Kidney (tissue), 14 donors: ENCODE results near the gene SMAD7. TPM values are rescaled to one million over a fixed set of nuclear protein-coding genes. Genes with fewer than 3 reads are reported as not detected.
A peak's percentile ranks its signal among the peaks of the same experiment; 100 is the strongest.

Experiments used
- DNase-seq, 5 donors: peaks; one replicate each; pipeline ENCODE4 v3.0.0-alpha.2; 2013 to 2020
- FAIRE-seq: peaks from 2 replicates; lab custom pipeline; 2012; peaks lifted over from hg19 to GRCh38; lab: Jason Lieb, UNC
- H3K27ac ChIP-seq, 2 donors: one replicate each; pipeline ENCODE4 v1.7.0; 2013; ENCODE audit warnings: low read depth in 2 of 2, low read length in 2 of 2, inconsistent platforms in 1 of 2
- H3K27me3 ChIP-seq: one replicate; pipeline ENCODE4 v1.7.1; 2013; ENCODE audit warnings: low read length, inconsistent platforms; ENCODE audit not compliant: control insufficient read depth, insufficient read depth
- H3K36me3 ChIP-seq, 3 donors: one replicate each; pipeline versions ENCODE4 v1.7.0 to v1.7.1; 2013; ENCODE audit warnings: low read length in 3 of 3, control low read depth in 1 of 3, inconsistent platforms in 1 of 3; ENCODE audit not compliant: insufficient read depth in 3 of 3, control insufficient read depth in 2 of 3
- H3K4me1 ChIP-seq, 3 donors: one replicate each; pipeline versions ENCODE4 v1.7.0 to v1.7.1; 2013; ENCODE audit warnings: low read length in 3 of 3, inconsistent platforms in 1 of 3, low read depth in 1 of 3; ENCODE audit not compliant: control insufficient read depth in 2 of 3, insufficient read depth in 2 of 3
- H3K4me3 ChIP-seq, 3 donors: one replicate each; pipeline versions ENCODE4 v1.7.0 to v1.8.1; 2013; ENCODE audit warnings: low read length in 3 of 3, control low read depth in 1 of 3, inconsistent platforms in 1 of 3
- H3K9ac ChIP-seq, 3 donors: one replicate each; pipeline versions ENCODE4 v1.7.0 to v1.7.1; 2013; ENCODE audit warnings: low read length in 3 of 3, control low read depth in 1 of 3, inconsistent platforms in 1 of 3
- H3K9me3 ChIP-seq, 3 donors: one replicate each; pipeline versions ENCODE4 v1.7.0 to v1.7.1; 2013; ENCODE audit warnings: low read length in 3 of 3, control low read depth in 1 of 3, inconsistent platforms in 1 of 3; ENCODE audit not compliant: control insufficient read depth in 2 of 3, insufficient read depth in 1 of 3
- intact Hi-C: fragments of 100-400 bp; cut with DNase I; formaldehyde crosslinking; loops from one replicate; pipeline ENCODE4 v1.11.1; 2022
- polyA plus RNA-seq: library from polyadenylated mRNA; stranded (reverse); fragments of 350-450 nt; fragmentation: Illumina TruSeq; extraction: RNeasy Lipid Tissue Mini Kit (QIAGEN cat#74804); gene quantifications from one replicate; pipeline ENCODE4 v1.2.3, GENCODE V29; 2014; ENCODE audit warnings: low read depth, low replicate concordance; ENCODE audit not compliant: insufficient read depth
- total RNA-seq: library from RNA; stranded (reverse); fragmentation: NEBNext Ultra II Directional; extraction: Animal tissue kit (Norgen Biotek cat#: 25700); gene quantifications from one replicate; pipeline ENCODE4 v1.2.1, GENCODE V29; 2021
- TF ChIP-seq, protein P1 (sequence below): IDR thresholded peaks from 3 replicates; pipeline ENCODE4 v1.5.1; 2012; ENCODE audit warnings: mild to moderate bottlenecking, moderate library complexity, borderline replicate concordance; ENCODE audit not compliant: insufficient read depth; ENCODE audit errors: extremely low read depth
- donor health status: control.
- donor health status: control.
- donor health status: control.
- donor health status: control.
- donor health status: control.
- donor health status: DM: yes; HTN: yes; CAD: no.
- donor health status: Normal renal cell carcinoma (clear cell type).

SMAD7 gene
- total and polyA plus RNA-seq, 2 donors from 2014 or later = 17.3 to 32.6 TPM

DNA sequence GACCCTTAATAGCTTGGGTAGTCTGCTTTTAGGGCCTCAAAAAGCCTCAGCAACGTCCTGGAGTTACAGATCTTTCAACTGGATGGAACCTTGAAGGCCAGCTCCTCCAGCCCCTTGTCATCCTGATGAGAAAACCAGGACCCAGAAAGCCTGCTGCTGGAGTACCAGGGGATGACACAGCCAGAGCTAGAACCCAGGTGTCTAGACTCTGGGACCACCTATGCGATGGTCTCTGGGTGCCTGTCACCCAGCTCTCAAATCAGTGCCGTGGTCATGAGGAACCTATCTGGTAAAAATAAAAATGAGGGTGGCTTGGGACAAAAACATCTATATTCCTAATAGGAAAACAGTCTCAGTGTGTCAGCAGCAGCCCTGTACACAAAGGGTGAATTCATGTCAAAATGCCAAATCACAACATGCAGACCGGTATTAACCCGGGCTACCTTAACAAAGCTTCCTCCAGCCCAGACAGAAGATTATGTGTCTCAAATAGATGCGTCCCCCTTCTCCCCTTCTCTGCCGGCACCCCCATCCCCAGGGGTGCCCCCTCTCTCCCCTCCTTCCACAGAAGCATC lies 28.5 kb downstream of the SMAD7 start:
- no peaks in the 10 kb centered on the region for H3K9me3 ChIP-seq
- no peak overlapping the region for H3K9ac ChIP-seq
- peak in 4 of 5 donors; percentile 4 to 37 (median 20) for DNase-seq
- intact Hi-C loops = no loop called here
- FAIRE-seq = no peak
- H3K4me3 ChIP-seq = peak overlapping the region in 1 of 3 donors; percentile 27
- peaks cover 17 to 54% (median 52%) of the 10 kb centered on the region in 3 donors for H3K4me1 ChIP-seq
- peak overlapping the region in 1 of 2 donors; percentile 62 for H3K27ac ChIP-seq
- no peaks in the 10 kb centered on the region for H3K27me3 ChIP-seq
- TF ChIP-seq, protein P1, sequence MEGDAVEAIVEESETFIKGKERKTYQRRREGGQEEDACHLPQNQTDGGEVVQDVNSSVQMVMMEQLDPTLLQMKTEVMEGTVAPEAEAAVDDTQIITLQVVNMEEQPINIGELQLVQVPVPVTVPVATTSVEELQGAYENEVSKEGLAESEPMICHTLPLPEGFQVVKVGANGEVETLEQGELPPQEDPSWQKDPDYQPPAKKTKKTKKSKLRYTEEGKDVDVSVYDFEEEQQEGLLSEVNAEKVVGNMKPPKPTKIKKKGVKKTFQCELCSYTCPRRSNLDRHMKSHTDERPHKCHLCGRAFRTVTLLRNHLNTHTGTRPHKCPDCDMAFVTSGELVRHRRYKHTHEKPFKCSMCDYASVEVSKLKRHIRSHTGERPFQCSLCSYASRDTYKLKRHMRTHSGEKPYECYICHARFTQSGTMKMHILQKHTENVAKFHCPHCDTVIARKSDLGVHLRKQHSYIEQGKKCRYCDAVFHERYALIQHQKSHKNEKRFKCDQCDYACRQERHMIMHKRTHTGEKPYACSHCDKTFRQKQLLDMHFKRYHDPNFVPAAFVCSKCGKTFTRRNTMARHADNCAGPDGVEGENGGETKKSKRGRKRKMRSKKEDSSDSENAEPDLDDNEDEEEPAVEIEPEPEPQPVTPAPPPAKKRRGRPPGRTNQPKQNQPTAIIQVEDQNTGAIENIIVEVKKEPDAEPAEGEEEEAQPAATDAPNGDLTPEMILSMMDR = no peak
- H3K36me3 ChIP-seq = peaks cover 2 to 16% (median 9%) of the 10 kb centered on the region in 3 donors

DNA sequence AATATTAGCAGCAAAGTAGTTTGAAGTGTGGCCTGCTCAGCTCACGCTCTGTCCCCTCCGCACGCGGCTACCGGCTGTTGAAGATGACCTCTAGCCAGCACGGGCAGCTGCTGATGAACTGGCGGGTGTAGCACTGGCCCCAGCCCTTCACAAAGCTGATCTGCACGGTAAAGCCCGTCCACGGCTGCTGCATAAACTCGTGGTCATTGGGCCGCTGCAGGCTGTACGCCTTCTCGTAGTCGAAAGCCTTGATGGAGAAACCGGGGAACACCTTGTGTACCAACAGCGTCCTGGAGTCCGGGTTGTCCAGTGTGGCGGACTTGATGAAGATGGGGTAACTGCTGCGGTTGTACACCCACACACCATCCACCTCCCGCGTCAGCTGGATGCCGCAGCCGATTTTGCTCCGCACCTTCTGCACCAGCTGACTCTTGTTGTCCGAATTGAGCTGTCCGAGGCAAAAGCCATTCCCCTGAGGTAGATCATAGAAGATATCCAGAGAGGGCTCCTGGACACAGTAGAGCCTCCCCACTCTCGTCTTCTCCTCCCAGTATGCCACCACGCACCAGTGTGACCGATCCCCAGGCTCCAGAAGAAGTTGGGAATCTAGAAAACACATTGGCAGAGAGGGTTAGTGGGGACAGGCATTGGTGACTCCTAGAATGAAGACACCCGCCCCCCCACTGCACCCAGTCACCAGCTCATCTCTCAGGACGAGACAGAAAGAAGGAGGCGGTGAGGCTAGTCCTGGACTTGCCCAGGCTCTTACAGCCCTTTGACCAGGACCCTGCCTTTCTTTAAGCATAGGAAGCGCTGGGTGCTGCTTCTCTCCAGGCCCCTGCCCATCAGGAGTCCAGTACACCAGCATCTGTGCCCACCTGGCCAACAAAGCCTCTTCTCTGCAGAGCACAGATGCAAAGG lies 29.2 kb downstream of the SMAD7 start:
- H3K36me3 ChIP-seq = peaks cover 2 to 16% (median 9%) of the 10 kb centered on the region in 3 donors
- H3K9ac ChIP-seq = no peak overlapping the region
- H3K4me3 ChIP-seq = no peak overlapping the region
- TF ChIP-seq, protein P1 = no peak
- DNase-seq = peak in 4 of 5 donors; percentile 4 to 69 (median 28)
- intact Hi-C loops = no loop called here
- H3K27me3 ChIP-seq = no peaks in the 10 kb centered on the region
- peaks cover 15 to 48% (median 44%) of the 10 kb centered on the region in 3 donors for H3K4me1 ChIP-seq
- H3K9me3 ChIP-seq = no peaks in the 10 kb centered on the region
- H3K27ac ChIP-seq = no peak overlapping the region
- no peak for FAIRE-seq

DNA sequence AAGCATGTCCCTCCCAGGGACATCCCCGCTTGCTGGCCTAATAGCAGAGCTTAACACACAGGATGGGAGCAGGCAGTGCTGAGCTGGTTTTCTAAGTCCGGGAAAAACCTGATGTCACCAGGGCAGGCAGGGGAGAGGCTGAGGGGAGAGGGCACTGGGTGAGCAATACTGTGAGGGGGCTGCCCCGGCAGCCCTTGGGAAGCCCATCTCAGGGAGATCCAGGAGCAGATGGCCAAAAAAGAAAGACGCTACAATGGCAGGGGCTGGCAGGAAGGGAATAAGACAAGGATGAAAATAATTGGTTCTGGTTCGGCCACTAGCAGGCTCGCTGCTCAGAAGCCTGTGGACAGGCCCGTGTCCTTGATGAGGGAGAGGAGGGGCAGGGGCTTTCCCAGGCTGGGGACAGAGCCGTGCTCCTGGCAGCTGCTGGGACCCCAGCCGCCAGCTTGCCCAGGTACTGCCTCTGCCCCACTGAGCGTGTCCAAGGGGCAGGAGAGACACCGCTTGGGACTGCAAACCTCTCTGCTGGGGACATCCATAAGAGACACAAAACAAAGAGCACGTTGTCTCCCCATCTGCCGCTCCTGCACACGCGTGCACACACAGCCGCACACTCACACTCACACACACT lies 30.2 kb downstream of the SMAD7 start:
- no peak overlapping the region for H3K27ac ChIP-seq
- no peak for FAIRE-seq
- peaks cover 12 to 40% (median 38%) of the 10 kb centered on the region in 3 donors for H3K4me1 ChIP-seq
- H3K9me3 ChIP-seq = no peaks in the 10 kb centered on the region
- no peak overlapping the region for H3K9ac ChIP-seq
- no peak overlapping the region for H3K4me3 ChIP-seq
- peak in 2 of 5 donors; percentile 10 to 42 for DNase-seq
- peaks cover 2 to 16% (median 9%) of the 10 kb centered on the region in 3 donors for H3K36me3 ChIP-seq
- intact Hi-C loops = no loop called here
- TF ChIP-seq, protein P1 = no peak
- H3K27me3 ChIP-seq = no peaks in the 10 kb centered on the region
